ENCODE data around the gene EFNA3.

DNA sequence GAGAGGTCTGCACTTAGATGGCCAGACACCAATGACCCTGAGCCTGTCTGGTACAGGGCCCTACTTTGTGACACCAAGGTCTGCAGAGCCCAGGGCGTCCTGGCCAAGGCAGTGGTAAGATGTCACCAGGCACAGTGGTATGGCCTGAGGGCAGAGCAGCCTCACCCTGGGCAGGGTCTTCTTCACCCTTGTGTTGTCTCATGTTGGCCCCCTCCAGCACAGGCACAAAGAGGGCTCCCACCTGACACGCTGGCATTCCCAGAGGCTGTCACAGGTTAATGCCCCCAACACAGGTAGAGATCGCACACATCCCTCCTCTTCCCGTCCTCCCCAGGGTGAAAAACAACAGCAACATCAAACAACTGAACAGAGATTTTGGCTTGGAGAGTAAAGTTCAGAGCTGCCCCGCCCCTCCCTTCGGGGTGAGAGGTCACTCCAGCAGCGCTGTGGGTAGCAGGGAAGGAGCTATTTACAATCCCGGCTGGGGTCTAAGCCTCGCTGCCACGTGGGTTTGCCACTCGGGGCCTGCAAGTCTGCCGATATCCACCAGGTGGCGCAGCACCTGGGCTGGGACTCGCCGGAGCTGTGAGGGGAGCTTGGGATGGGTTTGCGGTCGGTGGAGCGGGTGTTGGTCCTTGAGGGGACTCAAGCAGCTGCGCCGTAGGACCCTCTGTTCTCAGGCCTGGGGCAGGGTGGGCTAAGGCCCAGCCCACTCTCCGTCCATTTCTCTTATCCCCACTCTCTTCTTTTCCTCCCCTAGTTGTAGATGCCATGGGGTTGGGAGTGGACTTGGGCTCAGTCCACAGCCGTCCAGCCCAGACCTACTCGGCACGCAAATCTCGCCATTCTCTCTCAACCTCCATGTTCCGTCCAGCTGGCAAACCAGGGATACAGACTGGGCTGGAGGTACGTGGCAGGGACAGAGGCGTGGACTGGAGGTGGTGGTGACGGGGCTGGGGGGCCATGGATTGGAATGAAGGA, 12.7 kb downstream of the EFNA3 start:
- TF ChIP-seq CTCF (IDR thresholded peaks at IDR 0.05) (peak in 2 of 3 experiments; percentile 97 to 98), POLR2AphosphoS5 (IDR thresholded peaks at IDR 0.05) (peak in 1 of 2 donors; percentile 59), POLR2A (IDR thresholded peaks at IDR 0.05; ENCODE audit: low read depth) (no peak), EP300 (IDR thresholded peaks at IDR 0.05) (no peak)

Data from esophagus muscularis mucosa (tissue), 4 donors.